HT1080 (cell line): ENCODE data around the gene TLR7. TPM values are rescaled to one million over a fixed set of nuclear protein-coding genes. Genes with fewer than 3 reads are reported as not detected.

Experiments
- DNase-seq: peaks from one replicate; pipeline ENCODE4 v3.0.0-alpha.2; 2015; ENCODE audit warnings: low read depth
- total RNA-seq: library from RNA; depleted of rRNA; stranded (reverse); fragments of >200 nt; shearing (Covaris generic); gene quantifications from 2 replicates; pipeline ENCODE4 v1.2.3, GENCODE V29; 2014; rRNA removed

Gene TLR7
- total RNA-seq, 1 experiment from 2014 or later: not detected

GRCh38 chrX:12922599-12922919 is 55.7 kb downstream of the TLR7 start:
- DNase-seq: no peak

- peak; percentile 74 for DNase-seq
Observed at GRCh38 chrX:12929701-12930100, 62.8 kb downstream of the TLR7 start.

- no peak for DNase-seq
Observed at GRCh38 chrX:12930150-12930549, 63.3 kb downstream of the TLR7 start.

- DNase-seq: no peak
Observed at GRCh38 chrX:12932244-12932643, 65.4 kb downstream of the TLR7 start.

- DNase-seq: no peak
Observed at GRCh38 chrX:12934850-12935249, 68.0 kb downstream of the TLR7 start.

DNA sequence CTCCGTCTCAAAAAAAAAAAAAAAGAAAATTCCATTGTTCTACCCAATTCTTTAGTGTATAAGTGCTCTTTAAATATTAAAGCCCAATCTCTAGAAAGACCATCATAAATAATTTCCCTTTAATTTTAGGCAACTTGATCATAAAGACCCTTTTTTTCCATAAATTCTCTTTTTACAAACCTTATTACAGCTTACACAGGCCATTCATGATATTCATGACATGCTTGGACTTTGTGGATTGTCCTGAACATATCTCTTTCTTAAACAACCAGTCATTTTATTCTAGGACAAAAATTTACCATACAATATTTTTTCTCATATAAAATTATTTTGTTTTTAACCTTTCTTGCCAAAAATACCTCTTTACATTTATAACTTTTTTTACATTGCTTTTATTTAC is 70.1 kb downstream of the TLR7 start:
- no peak for DNase-seq

Other genes starting within 250 kb of the TLR7 start
- 65.6 and 76.3 TPM in 2 replicates for gene PRPS2, start 75.7 kb upstream of the TLR7 start, total RNA-seq
- not detected in 2 replicates for gene TLR8, start 39.5 kb downstream of the TLR7 start, total RNA-seq
- 12.1 and 20.4 TPM in 2 replicates for gene TMSB4X, start 108.0 kb downstream of the TLR7 start, total RNA-seq
- gene FAM9C, start 177.5 kb downstream of the TLR7 start, total RNA-seq: not detected in 2 replicates